Sigmoid colon (tissue), 7 donors: ENCODE results near the gene NPHP4. TPM values are rescaled to one million over a fixed set of nuclear protein-coding genes. Genes with fewer than 3 reads are reported as not detected.

Source experiments
- DNase-seq: peaks from one replicate; pipeline ENCODE4 v3.0.0-alpha.2; 2019
- H3K27ac ChIP-seq, 4 donors: fragments of 200-600 bp; sonication (generic); one replicate each; pipeline ENCODE4 v1.5.1; 2016 to 2019; ENCODE audit warnings: mild to moderate bottlenecking in 1 of 4
- H3K27me3 ChIP-seq, 3 donors: fragments of 200-600 bp; sonication (generic); one replicate each; pipeline ENCODE4 v1.5.1; 2019; ENCODE audit warnings: mild to moderate bottlenecking in 1 of 3
- H3K36me3 ChIP-seq, 4 donors: fragments of 200-600 bp; sonication (generic); one replicate each; pipeline ENCODE4 v1.5.1; 2016 to 2019
- H3K4me1 ChIP-seq, 4 donors: fragments of 200-600 bp; sonication (generic); one replicate each; pipeline ENCODE4 v1.5.1; 2017 to 2019
- H3K4me3 ChIP-seq, 4 donors: fragments of 200-600 bp; sonication (generic); one replicate each; pipeline ENCODE4 v1.5.1; 2017 to 2019; ENCODE audit warnings: mild to moderate bottlenecking in 2 of 4, moderate library complexity in 1 of 4
- H3K9me3 ChIP-seq, 4 donors: fragments of 200-600 bp in 3 of 4; sonication (generic) in 3 of 4; one replicate each; pipeline versions ENCODE4 v1.5.1 to v1.6.1; 2013 to 2019
- EP300 ChIP-seq, 4 donors: sonication (generic); formaldehyde crosslinking; IDR thresholded peaks; one replicate each; pipeline ENCODE4 v1.6.1; 2017; ENCODE audit warnings: antibody characterized with exemption in 4 of 4
- POLR2A ChIP-seq, 2 donors: fragments of 450-650 bp; IDR thresholded peaks; one replicate each; pipeline ENCODE4 v1.6.1; 2016; ENCODE audit warnings: antibody characterized with exemption in 2 of 2, mild to moderate bottlenecking in 2 of 2, moderate library complexity in 2 of 2
- POLR2AphosphoS5 ChIP-seq, 4 donors: sonication (generic); formaldehyde crosslinking; IDR thresholded peaks; one replicate each; pipeline ENCODE4 v1.6.1; 2017; ENCODE audit warnings: antibody characterized with exemption in 4 of 4
- WGBS, 2 donors: extraction: QIAGEN DNeasy Blood & Tissue Kit; methylation state at CpG; one replicate each; pipeline ENCODE4 v1.1.7; 2013; 5-methylcytosine and 5-hydroxymethylcytosine counted together
- intact Hi-C: fragments of 100-400 bp; cut with DNase I; formaldehyde crosslinking; loops from one replicate; pipeline ENCODE4 v1.15.1; 2023
- polyA plus RNA-seq, 3 donors: library from polyadenylated mRNA; stranded (reverse); fragments of 200-250 nt; gene quantifications; one replicate each; pipeline ENCODE4 v1.2.3, GENCODE V29; 2013
- total RNA-seq, 4 donors: library from RNA; depleted of rRNA; stranded (reverse); fragments of >200 nt; gene quantifications; one replicate each; pipeline ENCODE4 v1.1.0, GENCODE V29; 2016
- TF ChIP-seq, protein P1 (sequence below), 4 experiments: fragments of 450-650 bp in 3 of 4; fragments of 200-600 bp in 1 of 4; IDR thresholded peaks; one replicate each; pipeline ENCODE4 v1.5.1; 2016 to 2019; ENCODE audit warnings: antibody characterized with exemption in 4 of 4, mild to moderate bottlenecking in 3 of 4, moderate library complexity in 2 of 4
- donor health status: healthy with polysubstance abuse.
- donor health status: Bipolar disorder and iron deficiency.
- donor health status: healthy.

Gene NPHP4
- total and polyA plus RNA-seq, 7 donors = 0.60 to 12.2 (median 5.7) TPM

DNA sequence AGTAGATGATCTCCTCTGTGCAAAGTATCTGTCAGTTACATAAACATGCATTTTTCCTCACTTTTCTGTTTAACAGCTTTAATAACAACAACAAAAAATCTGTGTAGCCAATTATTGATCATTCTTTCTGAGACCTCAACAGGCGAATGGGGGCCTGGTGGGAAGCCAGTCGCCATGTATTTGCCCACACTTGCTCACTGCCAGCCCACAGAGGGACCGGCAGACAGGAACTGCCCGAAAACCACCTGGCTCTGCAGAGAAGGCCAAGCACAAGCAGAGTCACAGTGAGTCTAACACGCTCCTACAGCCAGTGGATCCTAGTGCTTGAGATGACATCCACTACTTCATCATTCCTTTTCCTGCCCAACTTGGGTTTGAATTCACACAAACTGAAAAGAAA is 56.1 kb downstream of the NPHP4 start:
- WGBS, 2 donors = 92 to 93% methylated on average over 5 of the region's 5 CpGs
- no peak overlapping the region for H3K4me3 ChIP-seq
- DNase-seq = no peak
- intact Hi-C loops = no loop called here
- peaks cover 0 to 27% (median 3%) of the 10 kb centered on the region in 4 donors for H3K36me3 ChIP-seq
- no peaks in the 10 kb centered on the region for H3K27me3 ChIP-seq
- H3K27ac ChIP-seq = no peak overlapping the region
- H3K4me1 ChIP-seq = no peaks in the 10 kb centered on the region
- TF ChIP-seq POLR2AphosphoS5 (IDR thresholded peaks at IDR 0.05) (no peak), POLR2A (IDR thresholded peaks at IDR 0.05) (no peak)
- H3K9me3 ChIP-seq = no peaks in the 10 kb centered on the region

DNA sequence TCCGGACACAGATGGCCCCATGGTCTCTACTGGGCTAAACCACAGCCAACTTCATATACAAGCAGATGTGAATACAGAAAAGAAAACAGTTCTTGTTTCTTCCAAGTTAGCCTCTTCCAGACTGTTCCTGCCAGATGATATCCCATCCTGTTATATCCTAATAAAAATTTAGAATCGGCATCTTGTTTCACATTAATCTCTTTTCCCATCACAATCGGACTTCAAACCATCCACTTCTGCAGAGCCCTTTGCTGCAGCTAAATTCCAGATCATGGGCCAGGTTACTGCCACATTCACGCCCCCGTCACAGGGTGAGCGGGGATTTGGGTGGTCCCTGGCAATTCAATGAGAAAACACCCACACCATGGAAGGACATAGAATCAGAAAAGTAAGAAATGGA is 57.2 kb downstream of the NPHP4 start:
- WGBS, 2 donors = 86 to 96% methylated on average over 6 of the region's 6 CpGs
- no peak for TF ChIP-seq POLR2A (IDR thresholded peaks at IDR 0.05)
- TF ChIP-seq EP300 (IDR thresholded peaks at IDR 0.05) = no peak
- TF ChIP-seq, protein P1, sequence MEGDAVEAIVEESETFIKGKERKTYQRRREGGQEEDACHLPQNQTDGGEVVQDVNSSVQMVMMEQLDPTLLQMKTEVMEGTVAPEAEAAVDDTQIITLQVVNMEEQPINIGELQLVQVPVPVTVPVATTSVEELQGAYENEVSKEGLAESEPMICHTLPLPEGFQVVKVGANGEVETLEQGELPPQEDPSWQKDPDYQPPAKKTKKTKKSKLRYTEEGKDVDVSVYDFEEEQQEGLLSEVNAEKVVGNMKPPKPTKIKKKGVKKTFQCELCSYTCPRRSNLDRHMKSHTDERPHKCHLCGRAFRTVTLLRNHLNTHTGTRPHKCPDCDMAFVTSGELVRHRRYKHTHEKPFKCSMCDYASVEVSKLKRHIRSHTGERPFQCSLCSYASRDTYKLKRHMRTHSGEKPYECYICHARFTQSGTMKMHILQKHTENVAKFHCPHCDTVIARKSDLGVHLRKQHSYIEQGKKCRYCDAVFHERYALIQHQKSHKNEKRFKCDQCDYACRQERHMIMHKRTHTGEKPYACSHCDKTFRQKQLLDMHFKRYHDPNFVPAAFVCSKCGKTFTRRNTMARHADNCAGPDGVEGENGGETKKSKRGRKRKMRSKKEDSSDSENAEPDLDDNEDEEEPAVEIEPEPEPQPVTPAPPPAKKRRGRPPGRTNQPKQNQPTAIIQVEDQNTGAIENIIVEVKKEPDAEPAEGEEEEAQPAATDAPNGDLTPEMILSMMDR (IDR thresholded peaks at IDR 0.05) = no peak
- no peak for TF ChIP-seq POLR2AphosphoS5 (IDR thresholded peaks at IDR 0.05)
- no peak overlapping the region for H3K4me3 ChIP-seq
- DNase-seq = no peak
- intact Hi-C loops = no loop called here
- no peaks in the 10 kb centered on the region for H3K4me1 ChIP-seq
- H3K36me3 ChIP-seq = peaks cover 0 to 32% (median 3%) of the 10 kb centered on the region in 4 donors
- H3K9me3 ChIP-seq = no peaks in the 10 kb centered on the region
- H3K27ac ChIP-seq = no peak overlapping the region
- H3K27me3 ChIP-seq = no peaks in the 10 kb centered on the region

DNA sequence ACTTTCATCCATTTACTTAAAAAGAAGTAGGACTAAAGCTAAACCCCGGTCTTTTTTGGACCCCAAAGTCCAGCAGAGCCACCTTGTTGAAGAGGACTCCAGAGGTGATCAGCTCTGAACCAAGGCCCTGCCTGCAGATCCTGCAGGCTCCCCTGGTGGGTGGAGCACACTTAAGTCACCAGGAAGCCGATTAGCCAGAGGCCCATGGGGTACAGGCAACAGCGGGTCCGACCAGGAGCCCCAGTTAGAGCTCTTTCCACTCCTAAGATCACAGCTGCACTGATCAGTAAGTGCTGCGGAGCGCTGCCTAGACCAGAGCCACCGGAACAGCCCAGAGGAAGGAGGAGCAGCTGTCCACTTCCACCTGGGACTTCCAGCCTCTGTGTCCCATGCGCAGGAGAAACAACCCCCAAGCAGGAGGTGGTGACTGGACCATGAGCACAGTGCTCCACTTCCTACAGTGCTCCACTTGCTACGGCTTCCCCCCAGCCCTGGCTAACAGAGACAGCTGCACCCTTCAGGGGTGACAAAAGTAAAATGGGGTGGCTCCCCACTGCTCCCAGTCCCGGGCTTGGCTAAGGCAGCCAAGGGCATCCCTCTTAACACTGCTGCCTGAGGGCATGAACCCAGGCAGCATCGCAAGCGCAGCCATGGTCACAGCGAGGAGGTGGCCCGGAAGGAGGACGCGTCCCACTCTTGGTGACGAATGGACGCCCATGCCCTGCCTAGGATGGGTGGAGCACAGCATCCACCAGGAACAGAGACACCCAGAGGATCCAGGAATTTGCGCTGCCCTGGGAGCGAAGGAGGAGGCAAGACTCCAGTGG is 58.0 kb downstream of the NPHP4 start:
- 96% methylated on average over 20 of the region's 20 CpGs for WGBS, 2 donors
- no peak for DNase-seq
- intact Hi-C loops = no loop called here

DNA sequence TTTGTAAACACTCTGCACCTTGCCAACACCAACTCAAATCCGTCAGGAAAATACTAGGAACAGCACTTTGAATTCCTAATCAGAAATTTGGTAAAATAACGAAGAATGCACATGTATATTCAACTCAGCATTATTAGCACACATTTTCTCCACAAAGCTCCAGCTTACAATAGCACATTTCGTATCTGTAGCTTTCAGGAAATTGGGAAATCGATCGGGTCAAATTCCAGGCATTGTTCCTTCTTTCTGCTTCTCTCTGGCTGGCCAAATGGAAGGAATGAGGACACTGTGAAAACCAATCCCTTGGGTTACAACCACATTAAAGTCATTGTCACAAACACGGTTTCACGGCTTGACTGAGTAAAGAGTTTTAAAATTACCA is 58.6 kb downstream of the NPHP4 start:
- Histone ChIP-seq H3K4me1 (no peaks in the 10 kb centered on the region), H3K36me3 (peaks cover 0 to 32% (median 3%) of the 10 kb centered on the region in 4 donors), H3K27me3 (no peaks in the 10 kb centered on the region), H3K27ac (no peak overlapping the region), H3K9me3 (no peaks in the 10 kb centered on the region), H3K4me3 (no peak overlapping the region)
- TF ChIP-seq, protein P1 (IDR thresholded peaks at IDR 0.05) = no peak
- TF ChIP-seq POLR2A (IDR thresholded peaks at IDR 0.05) = no peak
- no peak for TF ChIP-seq POLR2AphosphoS5 (IDR thresholded peaks at IDR 0.05)
- TF ChIP-seq EP300 (IDR thresholded peaks at IDR 0.05) = no peak
- 91 to 93% methylated on average over 7 of the region's 7 CpGs for WGBS, 2 donors
- no peak for DNase-seq
- intact Hi-C loops = no loop called here

More for the DNA sequence above, 58.0 kb downstream of the NPHP4 start:
- H3K36me3 ChIP-seq = peaks cover 0 to 32% (median 3%) of the 10 kb centered on the region in 4 donors
- H3K9me3 ChIP-seq = no peaks in the 10 kb centered on the region
- H3K4me3 ChIP-seq = no peak overlapping the region
- H3K4me1 ChIP-seq = no peaks in the 10 kb centered on the region
- no peaks in the 10 kb centered on the region for H3K27me3 ChIP-seq
- H3K27ac ChIP-seq = no peak overlapping the region
- TF ChIP-seq, protein P1 (IDR thresholded peaks at IDR 0.05) = no peak
- TF ChIP-seq POLR2A (IDR thresholded peaks at IDR 0.05) = no peak
- TF ChIP-seq EP300 (IDR thresholded peaks at IDR 0.05) = no peak
- TF ChIP-seq POLR2AphosphoS5 (IDR thresholded peaks at IDR 0.05) = no peak

DNA sequence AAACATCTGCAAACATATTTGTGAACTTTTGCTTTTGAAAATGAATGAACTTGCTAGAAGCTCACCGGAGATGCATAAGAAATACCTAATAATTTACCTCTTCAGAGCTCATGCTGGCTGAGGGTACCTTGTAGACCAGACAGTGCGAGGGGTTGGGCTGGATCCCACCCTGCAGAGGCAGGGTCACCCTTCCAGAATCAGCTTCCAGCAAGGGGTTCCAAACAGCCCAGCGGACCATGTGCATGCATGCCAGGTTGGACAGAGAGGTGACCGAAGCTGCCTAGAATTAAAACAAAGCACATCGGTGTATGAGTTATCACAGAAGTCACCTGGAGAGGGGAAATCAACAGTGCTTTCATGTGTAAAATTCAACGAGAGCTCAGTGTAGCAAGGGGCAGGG is 59.2 kb downstream of the NPHP4 start:
- DNase-seq = no peak
- intact Hi-C loops = no loop called here
- TF ChIP-seq POLR2AphosphoS5 (IDR thresholded peaks at IDR 0.05) (no peak), POLR2A (IDR thresholded peaks at IDR 0.05) (no peak), EP300 (IDR thresholded peaks at IDR 0.05) (no peak)
- TF ChIP-seq, protein P1 (IDR thresholded peaks at IDR 0.05) = no peak
- Histone ChIP-seq H3K9me3 (no peaks in the 10 kb centered on the region), H3K4me3 (no peak overlapping the region), H3K4me1 (no peaks in the 10 kb centered on the region), H3K27me3 (no peaks in the 10 kb centered on the region), H3K27ac (no peak overlapping the region), H3K36me3 (peaks cover 0 to 32% (median 1%) of the 10 kb centered on the region in 4 donors)
- WGBS, 2 donors = 87 to 93% methylated on average over 6 of the region's 6 CpGs
